Measurements from ENCODE around the gene TENM3. TPM values are rescaled to one million over a fixed set of nuclear protein-coding genes. Genes with fewer than 3 reads are reported as not detected.

Gene TENM3
- polyA plus RNA-seq, 12 donors = 15.7 to 33.0 (median 18.3) TPM; not detected in 1

- no peak for DNase-seq
These were observed 377.1 kb downstream of the TENM3 start for GRCh38 chr4:182620111-182620980.

GRCh38 chr4:182624281-182624680 is 381.1 kb downstream of the TENM3 start:
- DNase-seq = no peak

GRCh38 chr4:182625193-182625592 is 382.0 kb downstream of the TENM3 start:
- DNase-seq = no peak

- no peak for DNase-seq
These were observed 384.8 kb downstream of the TENM3 start for GRCh38 chr4:182627996-182628395.

- no peak for DNase-seq
These were observed 385.3 kb downstream of the TENM3 start for GRCh38 chr4:182628544-182628943.

- DNase-seq = no peak
These were observed 385.9 kb downstream of the TENM3 start for GRCh38 chr4:182629096-182629495.

- DNase-seq = no peak
These were observed 397.3 kb downstream of the TENM3 start for GRCh38 chr4:182640491-182640890.

- DNase-seq = no peak
These were observed 397.7 kb downstream of the TENM3 start for GRCh38 chr4:182640932-182641331.

- no peak for DNase-seq
These were observed 399.6 kb downstream of the TENM3 start for GRCh38 chr4:182642831-182643230.

GRCh38 chr4:182643801-182644682 is 400.8 kb downstream of the TENM3 start:
- no peak for DNase-seq

- no peak for DNase-seq
These were observed 401.5 kb downstream of the TENM3 start for GRCh38 chr4:182644683-182645050.

GRCh38 chr4:182645511-182645910 is 402.3 kb downstream of the TENM3 start:
- DNase-seq = no peak

GRCh38 chr4:182647646-182648300 is 404.6 kb downstream of the TENM3 start:
- DNase-seq = no peak

GRCh38 chr4:182648766-182649165 is 405.6 kb downstream of the TENM3 start:
- no peak for DNase-seq

GRCh38 chr4:182649698-182650477 is 406.7 kb downstream of the TENM3 start:
- no peak for DNase-seq

GRCh38 chr4:182653596-182653995 is 410.4 kb downstream of the TENM3 start:
- no peak for DNase-seq

GRCh38 chr4:182655340-182655739 is 412.1 kb downstream of the TENM3 start:
- DNase-seq = no peak

- no peak for DNase-seq
These were observed 419.3 kb downstream of the TENM3 start for GRCh38 chr4:182662551-182662950.

- no peak for DNase-seq
These were observed 428.0 kb downstream of the TENM3 start for GRCh38 chr4:182671231-182671630.

GRCh38 chr4:182671749-182672148 is 428.5 kb downstream of the TENM3 start:
- DNase-seq = no peak

- no peak for DNase-seq
These were observed 435.4 kb downstream of the TENM3 start for GRCh38 chr4:182678590-182678989.
